ENCODE measurements around the gene DMKN. TPM values are rescaled to one million over a fixed set of nuclear protein-coding genes. Genes with fewer than 3 reads are reported as not detected.
"Not testable (repeated sequence)": the region's sequence is repeated elsewhere in the genome, so short reads cannot be mapped to it uniquely, and the experiment has no call there.

The DMKN gene
- polyA plus RNA-seq, 3 donors, result 69.7 to 129 (median 73.6) TPM

DNA sequence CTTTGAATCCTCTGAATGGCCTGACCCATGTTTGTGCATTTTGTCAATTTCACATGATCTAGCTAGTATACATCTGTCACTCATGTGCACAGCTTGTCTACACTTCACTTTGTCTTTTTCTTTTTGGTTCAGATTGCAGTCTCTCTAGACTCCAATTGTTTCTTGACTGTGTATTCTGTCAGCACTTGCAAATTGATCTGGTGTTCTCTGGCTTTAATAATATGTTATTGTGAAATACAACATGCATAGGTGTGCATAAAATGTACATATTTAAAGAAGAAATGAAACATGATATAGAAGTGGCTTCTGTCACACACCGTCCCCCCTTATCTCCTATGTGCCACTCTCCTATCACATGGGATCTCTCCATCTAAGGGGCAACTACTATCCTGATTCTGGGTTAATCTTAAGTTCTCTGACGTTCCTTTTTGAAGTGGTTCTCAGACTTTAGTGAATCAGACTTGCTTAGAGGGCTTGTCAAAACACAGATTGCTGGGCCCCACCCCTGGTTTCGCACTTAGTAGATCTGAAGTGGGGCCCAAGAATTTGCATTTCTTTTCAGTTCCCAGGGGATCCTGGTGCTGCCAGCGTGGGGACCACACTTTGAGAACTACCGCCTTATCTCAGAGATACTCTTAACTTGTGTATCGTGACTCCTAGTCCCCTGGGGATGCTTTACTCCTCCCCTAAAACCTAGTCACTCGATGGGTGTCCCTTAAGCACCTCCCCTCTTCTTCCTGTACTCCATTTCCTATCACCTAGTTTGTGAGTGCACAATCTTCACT lies 29.0 kb downstream of the DMKN start:
- DNase-seq (ENCODE audit: extremely low read depth in 1 of 11, low read depth in 9 of 11, low spot score in 4 of 11), result no peak

DNA sequence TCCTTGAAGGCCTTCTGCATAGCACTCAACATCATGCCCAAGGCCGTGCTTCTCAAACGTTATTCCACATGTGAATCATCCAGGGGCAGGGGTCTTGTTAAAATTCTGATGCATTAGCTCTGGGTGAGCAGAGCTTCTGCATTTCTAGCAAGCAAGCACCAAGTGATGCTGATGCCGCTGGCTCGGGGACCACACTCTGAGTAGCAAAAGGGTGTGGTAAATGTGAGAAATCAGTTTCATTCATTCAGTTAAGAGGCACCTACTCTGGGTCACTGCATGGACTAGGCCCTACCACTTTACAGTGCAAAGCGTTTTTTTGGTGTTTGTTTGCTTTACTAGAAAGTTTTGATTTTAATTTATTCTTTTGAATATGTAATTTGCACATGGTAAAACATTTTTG lies 30.4 kb downstream of the DMKN start:
- DNase-seq (ENCODE audit: extremely low read depth in 1 of 11, low read depth in 9 of 11, low spot score in 4 of 11), result no peak

DNA sequence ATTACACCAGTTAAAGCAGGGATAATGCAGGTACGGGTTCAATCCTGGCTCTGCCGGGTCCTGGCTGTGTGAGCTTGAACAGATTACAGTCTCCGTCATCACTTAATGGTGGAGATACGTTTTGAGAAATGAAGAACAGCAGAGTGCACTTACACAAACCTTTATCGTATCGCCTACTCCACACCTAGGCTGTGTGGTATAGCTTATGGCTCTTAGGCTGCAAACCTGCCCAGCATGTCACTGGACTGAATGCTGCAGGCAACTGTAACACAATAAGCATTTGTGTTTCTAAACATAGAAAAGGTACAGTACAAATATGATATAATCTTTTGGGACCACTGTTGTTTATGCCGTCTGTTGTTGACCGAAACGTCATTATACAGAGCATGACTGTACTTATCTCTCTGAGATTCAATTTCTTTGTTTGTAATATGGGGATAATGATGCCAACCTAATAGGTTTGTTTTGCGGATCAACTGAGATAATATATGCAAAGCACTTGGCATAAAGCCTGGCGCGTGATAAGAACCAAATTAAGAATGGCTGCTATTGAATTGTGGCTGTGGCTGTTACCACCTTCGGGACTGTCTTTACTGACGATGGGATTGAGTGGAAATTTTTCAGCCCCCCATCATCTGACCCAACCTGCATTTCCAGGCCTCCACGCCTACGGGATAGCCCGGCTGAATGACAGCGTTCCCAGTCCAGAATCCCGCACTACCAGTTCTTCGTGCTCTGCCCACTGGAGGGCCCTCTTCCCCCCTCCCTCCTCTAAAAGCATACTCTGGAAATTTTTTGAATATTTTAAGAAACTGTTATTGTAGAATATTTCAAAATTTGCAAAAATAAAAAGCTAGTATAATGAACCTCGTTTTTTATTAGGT lies 34.4 kb downstream of the DMKN start:
- no peak for DNase-seq (ENCODE audit: extremely low read depth in 1 of 11, low read depth in 9 of 11, low spot score in 4 of 11)

DNA sequence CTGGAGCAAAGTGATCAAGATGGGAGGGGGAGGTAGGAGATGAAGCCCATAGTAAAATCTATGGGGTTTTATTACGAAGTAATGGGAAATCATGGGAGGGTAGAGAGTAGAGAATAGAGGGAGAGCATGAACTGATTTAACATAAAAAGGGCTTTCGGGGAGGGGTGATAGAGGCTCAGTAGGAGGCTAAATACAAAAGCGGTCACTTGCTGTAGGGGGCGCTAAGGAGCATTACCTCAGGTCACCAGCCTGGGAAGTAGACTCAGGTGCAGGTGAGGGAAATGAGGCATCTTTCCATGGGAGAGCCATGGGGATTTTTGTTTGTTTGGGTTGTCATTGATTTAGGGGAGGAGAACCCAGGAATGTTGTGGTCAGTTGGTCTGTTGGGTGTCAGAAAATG lies 37.3 kb downstream of the DMKN start:
- DNase-seq (ENCODE audit: extremely low read depth in 1 of 11, low read depth in 9 of 11, low spot score in 4 of 11), result no peak

GRCh38 chr19:35474594-35474993 lies 38.9 kb downstream of the DMKN start:
- not testable (repeated sequence) for DNase-seq (ENCODE audit: extremely low read depth in 1 of 11, low read depth in 9 of 11, low spot score in 4 of 11)

GRCh38 chr19:35474104-35474503 lies 39.3 kb downstream of the DMKN start:
- DNase-seq (ENCODE audit: extremely low read depth in 1 of 11, low read depth in 9 of 11, low spot score in 4 of 11), result no peak

DNA sequence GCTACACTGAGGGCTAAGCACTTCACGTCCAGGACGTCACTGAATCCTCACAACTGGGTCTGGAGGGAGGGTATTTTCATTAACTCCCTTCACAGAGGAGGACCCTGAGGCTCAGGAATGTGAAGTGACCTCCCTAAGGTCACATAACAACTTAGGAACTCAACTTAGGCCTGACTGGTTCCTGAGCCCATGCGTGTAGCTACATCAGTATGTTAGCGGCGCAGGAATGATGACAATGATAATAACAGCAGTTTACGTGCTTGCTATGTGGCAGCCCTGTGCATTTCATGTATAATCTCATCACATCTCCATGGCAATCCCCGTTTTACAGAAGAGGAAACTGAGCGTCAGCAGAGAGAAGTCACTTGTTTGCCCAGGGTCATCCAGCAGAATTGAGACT lies 41.5 kb downstream of the DMKN start:
- DNase-seq (ENCODE audit: extremely low read depth in 1 of 11, low read depth in 9 of 11, low spot score in 4 of 11), result no peak

- not testable (repeated sequence) for DNase-seq (ENCODE audit: extremely low read depth in 1 of 11, low read depth in 9 of 11, low spot score in 4 of 11)
These were observed 42.4 kb downstream of the DMKN start for GRCh38 chr19:35471075-35471474.

GRCh38 chr19:35470128-35470527 lies 43.3 kb downstream of the DMKN start:
- no peak for DNase-seq (ENCODE audit: extremely low read depth in 1 of 11, low read depth in 9 of 11, low spot score in 4 of 11)

GRCh38 chr19:35468637-35469036 lies 44.8 kb downstream of the DMKN start:
- DNase-seq (ENCODE audit: extremely low read depth in 1 of 11, low read depth in 9 of 11, low spot score in 4 of 11), result peak in 1 of 11 donors; percentile 28

GRCh38 chr19:35466259-35466658 lies 47.2 kb downstream of the DMKN start:
- no peak for DNase-seq (ENCODE audit: extremely low read depth in 1 of 11, low read depth in 9 of 11, low spot score in 4 of 11)

DNA sequence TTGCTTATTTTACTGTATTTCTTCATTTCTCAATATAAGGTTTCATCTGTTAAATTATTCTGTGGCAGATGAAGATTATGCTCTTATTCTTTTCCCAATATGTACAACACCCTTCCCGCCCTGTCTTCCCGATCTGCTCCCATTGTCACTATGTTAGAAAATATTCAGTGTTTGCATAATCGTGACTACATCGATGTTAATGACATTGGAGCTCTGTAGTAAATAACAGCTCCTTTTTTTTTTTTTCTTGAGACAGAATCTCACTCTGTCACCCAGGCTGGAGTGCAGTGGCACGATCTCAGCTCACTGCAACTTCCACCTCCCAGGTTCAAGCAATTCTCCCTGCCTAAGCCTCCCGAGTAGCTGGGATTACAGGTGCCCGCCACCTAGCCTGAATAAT lies 50.5 kb downstream of the DMKN start:
- not testable (repeated sequence) for DNase-seq (ENCODE audit: extremely low read depth in 1 of 11, low read depth in 9 of 11, low spot score in 4 of 11)

DNA sequence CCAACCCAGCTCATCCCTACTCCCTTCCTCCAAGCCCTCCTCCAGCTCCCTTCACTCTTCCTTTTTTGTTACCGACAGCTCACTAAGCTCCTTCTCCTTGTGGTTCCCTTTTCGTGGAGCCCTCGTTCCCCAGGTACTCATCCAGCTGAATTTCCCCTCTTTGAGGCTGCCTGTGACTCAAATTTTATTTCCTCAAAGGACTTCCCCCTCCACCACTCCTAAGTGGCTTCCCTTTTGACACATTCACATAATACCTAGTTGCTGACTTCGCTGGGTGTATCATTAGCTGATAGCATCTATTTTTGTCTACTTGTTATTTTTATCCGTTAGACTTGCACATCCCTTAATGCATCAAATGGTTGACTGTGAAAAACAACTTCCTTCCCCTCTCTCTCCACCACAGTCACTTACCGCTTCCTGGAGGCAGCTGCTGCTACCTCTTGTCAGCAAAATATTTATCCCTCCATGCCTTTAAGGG lies 50.9 kb downstream of the DMKN start:
- no peak for DNase-seq (ENCODE audit: extremely low read depth in 1 of 11, low read depth in 9 of 11, low spot score in 4 of 11)

GRCh38 chr19:35461788-35462187 lies 51.7 kb downstream of the DMKN start:
- not testable (repeated sequence) for DNase-seq (ENCODE audit: extremely low read depth in 1 of 11, low read depth in 9 of 11, low spot score in 4 of 11)

GRCh38 chr19:35461060-35461459 lies 52.4 kb downstream of the DMKN start:
- DNase-seq (ENCODE audit: extremely low read depth in 1 of 11, low read depth in 9 of 11, low spot score in 4 of 11), result no peak

DNA sequence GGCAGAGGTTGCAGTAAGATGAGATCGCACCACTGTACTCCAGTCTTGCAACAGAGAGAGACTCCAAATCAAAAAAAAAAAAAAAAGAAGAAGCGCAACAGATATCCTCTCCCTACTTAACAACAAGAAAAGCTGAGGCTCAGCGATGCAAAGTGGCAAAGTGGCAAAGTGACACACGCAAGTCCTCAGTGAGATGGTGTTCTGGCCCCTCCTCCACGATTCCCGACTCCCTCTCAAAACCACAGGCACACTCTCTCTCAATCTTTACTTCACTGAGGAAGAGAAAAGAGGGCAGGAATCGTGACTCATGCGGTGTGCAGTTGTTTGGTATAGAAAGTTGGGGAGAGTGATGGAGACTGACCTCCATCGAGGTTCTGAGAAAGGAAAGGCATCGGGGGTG lies 52.8 kb downstream of the DMKN start:
- DNase-seq (ENCODE audit: extremely low read depth in 1 of 11, low read depth in 9 of 11, low spot score in 4 of 11), result no peak

DNA sequence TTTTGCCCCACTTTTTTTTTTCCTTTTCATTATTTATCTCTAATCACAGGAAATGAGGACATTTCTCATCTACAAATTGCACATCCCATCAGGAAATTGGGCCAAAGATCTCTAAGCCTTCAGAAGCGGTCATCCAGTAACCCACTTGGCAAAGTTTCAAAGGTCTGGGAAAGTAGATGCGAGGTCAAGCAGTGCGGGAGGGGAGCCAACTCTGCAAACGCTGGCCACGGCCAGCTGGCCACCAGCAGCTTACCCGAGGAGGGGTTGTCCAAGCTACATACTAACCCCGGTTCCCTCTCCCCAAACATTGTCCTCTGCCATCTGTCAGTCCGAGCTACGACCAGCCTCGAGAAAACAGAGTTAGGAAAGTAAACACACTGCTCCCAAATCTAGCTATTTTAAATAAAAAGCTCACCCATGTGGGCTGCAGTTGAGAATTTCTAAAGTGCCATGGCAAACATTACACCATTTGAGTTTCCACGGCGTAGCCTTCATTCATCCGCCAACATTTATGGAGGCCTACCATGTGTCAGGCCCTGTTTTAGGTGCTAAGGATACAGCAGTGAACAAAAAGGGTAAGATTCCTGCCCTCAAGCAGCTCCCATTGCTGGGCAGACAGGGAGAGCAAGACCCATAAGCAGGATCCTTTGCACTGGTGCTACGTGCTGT lies 53.9 kb downstream of the DMKN start:
- DNase-seq (ENCODE audit: extremely low read depth in 1 of 11, low read depth in 9 of 11, low spot score in 4 of 11), result peak in 2 of 11 donors; percentile 36 to 58

DNA sequence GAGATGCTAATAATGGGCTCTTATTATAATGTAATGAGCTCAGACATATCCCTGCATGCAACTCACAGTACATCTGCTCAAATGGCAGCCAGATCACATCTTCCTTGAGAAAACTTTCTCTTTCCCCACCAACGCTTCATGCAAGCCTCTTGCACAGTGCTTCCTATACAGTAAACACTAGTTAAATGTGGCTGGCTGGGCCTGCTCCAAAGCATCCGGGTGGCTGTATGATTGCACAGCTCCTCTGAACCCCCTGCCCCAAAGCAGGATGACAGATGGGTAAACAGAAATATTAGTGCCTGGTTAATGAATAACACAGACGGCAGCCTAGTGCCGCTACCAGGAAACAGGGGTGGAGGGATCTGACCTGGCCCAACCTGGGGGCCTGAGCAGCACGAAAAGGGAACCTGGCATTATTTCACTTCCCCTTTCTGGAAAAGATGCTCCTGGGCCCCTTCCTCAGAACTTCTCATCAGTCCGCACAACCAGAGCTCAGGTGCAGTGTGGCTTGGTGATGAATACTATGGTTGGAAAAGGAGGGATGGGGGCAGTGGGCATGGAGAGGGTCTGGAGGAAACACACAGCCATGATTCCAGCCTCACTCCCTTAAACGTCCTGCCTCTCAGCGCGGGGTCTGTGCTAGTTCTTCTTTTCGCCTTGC lies 54.6 kb downstream of the DMKN start:
- DNase-seq (ENCODE audit: extremely low read depth in 1 of 11, low read depth in 9 of 11, low spot score in 4 of 11), result no peak

DNA sequence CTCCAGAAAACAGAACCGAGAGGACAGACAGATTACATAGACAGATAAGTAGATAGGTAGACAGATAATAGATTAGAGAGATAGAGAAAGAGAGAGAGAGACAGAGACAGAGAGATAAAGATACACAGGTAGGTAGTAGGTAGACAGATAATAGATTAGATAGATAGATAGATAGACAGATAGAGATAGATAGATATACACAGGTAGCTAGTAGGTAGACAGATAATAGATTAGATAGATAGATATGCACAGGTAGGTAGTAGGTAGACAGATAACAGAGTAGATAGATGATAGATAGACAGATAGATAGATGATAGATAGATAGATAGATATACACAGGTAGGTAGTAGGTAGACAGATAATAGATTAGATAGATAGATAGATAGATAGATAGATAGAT lies 55.3 kb downstream of the DMKN start:
- no peak for DNase-seq (ENCODE audit: extremely low read depth in 1 of 11, low read depth in 9 of 11, low spot score in 4 of 11)
